C4-2B (cell line): ENCODE data around the gene HNRNPA3.
"Not testable (repeated sequence)": the region's sequence is repeated elsewhere in the genome, so short reads cannot be mapped to it uniquely, and the experiment has no call there.

ENCODE experiments used
- H3K27ac ChIP-seq: fragments of 450-650 bp; 2 replicates; pipeline ENCODE4 v1.5.1; 2017
- ZFX ChIP-seq: fragments of 450-650 bp; IDR thresholded peaks from 2 replicates; pipeline ENCODE4 v1.6.1; 2017
- TF ChIP-seq, protein P1 (sequence below): fragments of 450-650 bp; conservative IDR thresholded peaks from 2 replicates; pipeline ENCODE4 v1.5.1; 2017; ENCODE audit warnings: mild to moderate bottlenecking

Gene HNRNPA3

DNA sequence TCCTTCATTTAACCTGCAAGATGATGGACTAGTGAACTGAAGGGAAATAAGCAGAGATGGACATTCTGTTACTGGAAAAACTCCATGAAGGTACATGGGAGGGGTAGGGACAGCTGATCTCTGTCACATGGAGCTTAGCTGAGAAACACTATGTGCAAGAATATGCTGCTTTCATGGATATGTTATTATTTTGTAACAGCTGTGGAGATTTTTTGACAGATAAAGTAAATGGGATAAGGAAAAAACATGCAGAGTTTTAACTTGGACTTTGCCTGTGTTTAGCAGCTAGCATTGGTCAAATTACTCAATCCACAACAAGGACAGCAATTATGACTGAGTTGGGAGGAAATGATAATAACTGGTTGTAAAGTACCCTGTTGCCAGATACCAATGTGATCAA, 28.7 kb upstream of the HNRNPA3 start:
- TF ChIP-seq, protein P1, sequence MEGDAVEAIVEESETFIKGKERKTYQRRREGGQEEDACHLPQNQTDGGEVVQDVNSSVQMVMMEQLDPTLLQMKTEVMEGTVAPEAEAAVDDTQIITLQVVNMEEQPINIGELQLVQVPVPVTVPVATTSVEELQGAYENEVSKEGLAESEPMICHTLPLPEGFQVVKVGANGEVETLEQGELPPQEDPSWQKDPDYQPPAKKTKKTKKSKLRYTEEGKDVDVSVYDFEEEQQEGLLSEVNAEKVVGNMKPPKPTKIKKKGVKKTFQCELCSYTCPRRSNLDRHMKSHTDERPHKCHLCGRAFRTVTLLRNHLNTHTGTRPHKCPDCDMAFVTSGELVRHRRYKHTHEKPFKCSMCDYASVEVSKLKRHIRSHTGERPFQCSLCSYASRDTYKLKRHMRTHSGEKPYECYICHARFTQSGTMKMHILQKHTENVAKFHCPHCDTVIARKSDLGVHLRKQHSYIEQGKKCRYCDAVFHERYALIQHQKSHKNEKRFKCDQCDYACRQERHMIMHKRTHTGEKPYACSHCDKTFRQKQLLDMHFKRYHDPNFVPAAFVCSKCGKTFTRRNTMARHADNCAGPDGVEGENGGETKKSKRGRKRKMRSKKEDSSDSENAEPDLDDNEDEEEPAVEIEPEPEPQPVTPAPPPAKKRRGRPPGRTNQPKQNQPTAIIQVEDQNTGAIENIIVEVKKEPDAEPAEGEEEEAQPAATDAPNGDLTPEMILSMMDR = no peak
- no peak overlapping the region for H3K27ac ChIP-seq

DNA sequence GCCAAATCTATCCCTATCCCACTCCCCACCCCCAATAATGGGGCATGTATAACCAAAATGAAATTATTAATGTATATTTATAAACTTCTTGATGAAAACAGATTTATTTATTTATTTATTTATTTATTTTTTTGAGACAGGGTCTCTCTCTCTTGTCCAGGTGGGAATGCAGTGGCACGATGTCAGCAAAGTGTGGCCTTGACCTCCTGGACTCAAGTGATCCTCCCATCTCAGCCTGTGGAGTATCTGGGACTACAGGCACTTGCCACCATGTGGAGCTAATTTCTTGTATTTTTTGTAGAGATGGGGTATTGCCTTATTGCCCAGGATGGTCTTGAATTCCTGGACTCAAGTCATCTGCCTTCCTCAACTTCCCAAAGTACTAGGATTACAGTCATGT, 28.0 kb upstream of the HNRNPA3 start:
- H3K27ac ChIP-seq = no peak overlapping the region
- TF ChIP-seq ZFX = no peak
- TF ChIP-seq, protein P1 = no peak

DNA sequence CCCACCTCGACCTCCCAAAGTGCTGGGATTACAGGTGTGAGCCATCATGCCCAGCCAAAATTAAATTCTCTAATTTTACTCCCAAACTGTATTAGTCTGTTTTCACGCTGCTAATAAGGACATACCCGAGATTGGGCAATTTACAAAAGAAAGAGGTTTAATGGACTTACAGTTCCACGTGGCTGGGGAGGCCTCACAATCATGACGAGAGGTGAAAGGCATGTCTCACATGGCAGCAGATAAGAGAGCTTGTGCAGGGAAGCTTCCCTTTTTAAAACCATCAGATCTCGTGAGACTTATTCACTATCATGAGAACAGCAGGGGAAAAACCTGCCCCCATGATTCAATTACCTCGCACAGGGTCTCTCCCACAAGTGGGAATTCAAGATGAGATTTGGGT, 26.6 kb upstream of the HNRNPA3 start:
- H3K27ac ChIP-seq = not testable (repeated sequence)

DNA sequence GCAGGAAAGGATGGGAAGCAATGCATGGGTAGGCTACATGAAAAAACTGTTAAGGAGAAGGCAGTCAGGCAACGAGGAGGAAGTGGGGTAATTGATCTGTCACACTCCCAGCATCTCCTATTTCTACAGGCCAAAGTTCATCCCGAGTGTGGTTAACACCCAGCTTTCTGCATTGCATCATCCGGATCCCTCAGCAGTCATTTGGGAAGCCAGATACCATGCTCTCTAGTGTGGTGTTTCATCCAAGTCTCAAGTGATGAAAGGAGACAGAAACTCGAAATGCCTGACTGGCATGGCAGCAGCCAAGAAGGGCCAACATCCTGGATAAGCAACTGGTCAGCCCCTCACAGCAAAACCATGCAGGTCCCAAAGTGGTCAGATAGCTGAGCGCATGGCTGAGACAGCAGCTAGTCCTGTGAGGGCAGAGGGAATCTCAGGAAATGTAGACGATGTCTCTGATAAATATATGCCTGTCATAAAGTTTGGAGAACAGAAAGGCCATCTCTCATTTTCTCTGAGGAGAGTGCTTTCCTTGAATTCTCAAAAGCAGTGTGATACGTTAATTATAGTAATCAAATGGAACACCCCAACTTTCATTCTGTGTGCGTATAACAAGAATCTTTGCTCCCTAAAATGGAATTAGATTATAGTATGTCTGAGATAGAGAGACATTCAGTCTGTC, 24.8 kb upstream of the HNRNPA3 start:
- TF ChIP-seq, protein P1 = no peak
- TF ChIP-seq ZFX = no peak
- no peak overlapping the region for H3K27ac ChIP-seq

DNA sequence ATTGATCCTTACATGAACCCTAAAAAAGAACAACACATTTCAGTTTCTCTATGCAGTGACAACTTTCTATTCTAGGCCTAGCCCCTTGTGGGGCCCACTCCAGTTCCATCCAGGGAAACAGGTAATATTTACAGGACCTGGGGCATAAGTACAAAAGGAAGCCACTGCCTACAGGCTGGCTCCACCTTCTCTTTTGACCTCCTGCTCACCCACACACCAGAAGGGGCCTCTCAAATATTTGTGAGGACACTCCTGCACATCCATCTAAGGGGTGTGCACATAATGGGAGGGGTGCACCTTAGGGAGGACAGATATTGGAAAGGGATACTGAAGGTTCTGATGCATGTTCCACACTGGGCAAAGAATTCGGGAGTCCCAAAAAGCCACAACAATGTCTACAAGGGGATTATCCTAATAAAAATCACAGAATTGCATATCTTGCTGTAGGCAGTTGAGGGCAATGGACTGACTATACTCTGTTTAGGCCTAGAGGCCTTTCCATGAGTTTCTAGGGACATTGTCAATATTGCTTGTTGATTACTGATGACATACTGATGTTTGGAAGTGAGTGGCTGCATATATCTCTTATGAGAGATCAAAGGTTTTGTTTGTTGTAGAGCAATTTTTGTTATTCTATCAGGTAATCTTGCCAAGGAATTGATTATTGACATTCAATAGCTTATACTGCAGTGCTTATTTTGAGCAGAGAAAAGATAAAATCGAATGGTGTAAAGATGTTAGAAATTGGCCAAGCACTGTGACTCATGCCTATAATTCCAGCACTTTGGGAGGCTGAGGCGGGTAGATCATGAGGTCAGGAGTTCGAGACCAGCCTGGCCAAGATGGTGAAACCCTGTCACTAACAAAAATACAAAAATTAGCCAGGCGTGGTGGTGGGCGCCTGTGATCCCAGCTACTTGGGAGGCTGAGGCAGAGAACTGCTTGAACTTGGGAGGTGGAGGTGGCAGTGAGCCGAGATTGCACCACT, 23.8 kb upstream of the HNRNPA3 start:
- TF ChIP-seq, protein P1 = no peak
- TF ChIP-seq ZFX = no peak
- no peak overlapping the region for H3K27ac ChIP-seq

DNA sequence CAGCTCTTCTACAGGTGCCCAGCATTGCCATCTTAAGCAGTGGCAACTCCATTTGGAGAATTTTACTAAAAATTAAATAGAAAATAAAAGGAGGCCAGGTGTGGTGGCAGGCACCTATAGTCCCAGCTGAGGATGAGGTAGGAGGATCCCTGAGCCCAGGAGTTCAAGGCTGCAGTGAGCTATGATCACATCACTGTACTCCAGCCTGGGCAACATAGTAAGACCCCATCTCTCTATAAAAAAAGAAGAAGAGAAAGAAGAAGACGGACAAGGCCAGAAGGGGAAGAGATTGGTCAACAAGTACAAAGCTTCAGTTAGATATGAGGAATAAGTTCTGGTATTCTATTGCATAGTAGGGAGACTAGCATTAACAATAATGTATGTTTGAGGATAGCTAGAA, 21.7 kb upstream of the HNRNPA3 start:
- TF ChIP-seq ZFX = no peak
- TF ChIP-seq, protein P1 = no peak
- H3K27ac ChIP-seq = no peak overlapping the region

DNA sequence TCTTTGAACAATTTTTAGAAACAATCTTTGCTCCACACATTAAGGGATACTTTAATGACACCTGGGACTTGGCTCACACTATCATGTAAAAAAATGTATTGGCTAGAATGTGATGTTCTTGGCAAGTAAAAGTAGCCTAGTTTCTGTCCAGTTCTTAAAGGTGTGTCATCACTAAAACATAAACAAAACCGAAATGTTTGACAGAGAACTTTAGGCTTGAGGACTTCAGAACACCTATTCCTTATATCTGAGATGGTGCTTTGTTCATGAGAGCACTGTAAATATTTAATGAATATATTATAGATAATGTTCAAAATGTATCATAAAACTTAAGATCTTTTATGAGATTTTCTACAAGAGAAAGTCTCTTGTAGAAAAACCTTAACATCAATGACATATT, 19.8 kb upstream of the HNRNPA3 start:
- TF ChIP-seq, protein P1 = no peak
- no peak for TF ChIP-seq ZFX
- no peak overlapping the region for H3K27ac ChIP-seq
